NB4 (cell line): ENCODE data around the gene SERPINA4.
A peak's percentile ranks its signal among the peaks of the same experiment; 100 is the strongest.

ENCODE experiments used
- DNase-seq: peaks from one replicate; pipeline ENCODE4 v3.0.0; 2010; ENCODE audit warnings: low read depth
- H3K4me3 ChIP-seq: one replicate; pipeline ENCODE4 v1.5.1; 2011; ENCODE audit warnings: mild to moderate bottlenecking, low read depth, low read length, moderate library complexity
- MYC ChIP-seq: IDR thresholded peaks from 2 replicates; pipeline ENCODE4 v1.6.1; 2011; ENCODE audit warnings: low read depth, low read length
- POLR2A ChIP-seq: IDR thresholded peaks from 2 replicates; pipeline ENCODE4 v1.6.1; 2011; ENCODE audit warnings: mild to moderate bottlenecking; ENCODE audit not compliant: insufficient read length; ENCODE audit errors: extremely low read depth
- TF ChIP-seq, protein P1 (sequence below): IDR thresholded peaks from one replicate; pipeline ENCODE4 v1.5.1; 2012; ENCODE audit warnings: low read depth, low read length
- TF ChIP-seq, protein P2 (sequence below): IDR thresholded peaks from 2 replicates; pipeline ENCODE4 v1.6.1; 2011; ENCODE audit warnings: low read depth, low read length

SERPINA4 gene

DNA sequence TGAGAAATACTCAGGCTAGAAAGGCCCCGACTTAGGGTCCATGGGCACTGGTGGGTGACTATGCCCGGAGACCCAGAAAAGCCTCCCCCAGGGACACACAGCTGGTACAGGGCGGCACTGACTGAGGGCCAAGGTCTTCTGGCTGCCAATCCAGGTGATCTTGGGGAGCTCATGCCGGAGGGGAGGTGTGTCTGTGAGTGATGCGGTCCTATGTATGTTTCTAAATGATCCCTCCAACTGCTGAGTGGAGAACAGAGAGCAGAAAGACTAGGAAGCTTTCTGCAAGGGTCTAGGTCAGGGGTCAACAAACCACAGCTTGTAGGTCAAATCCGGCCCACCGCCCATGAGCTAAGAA, 391 bp downstream of the SERPINA4 start:
- TF ChIP-seq, protein P1, sequence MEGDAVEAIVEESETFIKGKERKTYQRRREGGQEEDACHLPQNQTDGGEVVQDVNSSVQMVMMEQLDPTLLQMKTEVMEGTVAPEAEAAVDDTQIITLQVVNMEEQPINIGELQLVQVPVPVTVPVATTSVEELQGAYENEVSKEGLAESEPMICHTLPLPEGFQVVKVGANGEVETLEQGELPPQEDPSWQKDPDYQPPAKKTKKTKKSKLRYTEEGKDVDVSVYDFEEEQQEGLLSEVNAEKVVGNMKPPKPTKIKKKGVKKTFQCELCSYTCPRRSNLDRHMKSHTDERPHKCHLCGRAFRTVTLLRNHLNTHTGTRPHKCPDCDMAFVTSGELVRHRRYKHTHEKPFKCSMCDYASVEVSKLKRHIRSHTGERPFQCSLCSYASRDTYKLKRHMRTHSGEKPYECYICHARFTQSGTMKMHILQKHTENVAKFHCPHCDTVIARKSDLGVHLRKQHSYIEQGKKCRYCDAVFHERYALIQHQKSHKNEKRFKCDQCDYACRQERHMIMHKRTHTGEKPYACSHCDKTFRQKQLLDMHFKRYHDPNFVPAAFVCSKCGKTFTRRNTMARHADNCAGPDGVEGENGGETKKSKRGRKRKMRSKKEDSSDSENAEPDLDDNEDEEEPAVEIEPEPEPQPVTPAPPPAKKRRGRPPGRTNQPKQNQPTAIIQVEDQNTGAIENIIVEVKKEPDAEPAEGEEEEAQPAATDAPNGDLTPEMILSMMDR = no peak
- TF ChIP-seq MYC = no peak
- TF ChIP-seq POLR2A = no peak
- TF ChIP-seq, protein P2, sequence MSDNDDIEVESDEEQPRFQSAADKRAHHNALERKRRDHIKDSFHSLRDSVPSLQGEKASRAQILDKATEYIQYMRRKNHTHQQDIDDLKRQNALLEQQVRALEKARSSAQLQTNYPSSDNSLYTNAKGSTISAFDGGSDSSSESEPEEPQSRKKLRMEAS = no peak
- no peak for DNase-seq
- H3K4me3 ChIP-seq = no peak overlapping the region

DNA sequence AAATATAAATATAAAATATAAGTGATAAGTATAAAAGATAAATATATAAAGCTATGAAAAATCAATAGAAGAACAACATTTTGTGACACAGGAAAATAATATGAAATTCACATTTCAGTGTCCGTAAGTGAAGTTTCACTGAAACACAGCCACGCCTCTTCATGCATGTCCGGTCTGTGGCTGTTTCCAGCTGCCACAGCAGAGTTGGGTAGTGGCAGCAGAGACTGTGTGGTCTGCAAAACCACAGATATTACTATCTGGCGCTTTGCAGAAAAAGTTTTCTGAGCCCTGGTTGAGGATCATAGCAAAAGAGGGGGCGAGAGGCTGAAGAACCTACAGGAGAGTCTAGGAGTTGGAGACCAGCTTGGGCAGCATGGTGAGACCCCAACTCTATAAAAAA, 780 bp downstream of the SERPINA4 start:
- TF ChIP-seq MYC = no peak
- TF ChIP-seq, protein P1 = no peak
- TF ChIP-seq POLR2A = no peak
- peak; percentile 12 for DNase-seq
- H3K4me3 ChIP-seq = no peak overlapping the region

DNA sequence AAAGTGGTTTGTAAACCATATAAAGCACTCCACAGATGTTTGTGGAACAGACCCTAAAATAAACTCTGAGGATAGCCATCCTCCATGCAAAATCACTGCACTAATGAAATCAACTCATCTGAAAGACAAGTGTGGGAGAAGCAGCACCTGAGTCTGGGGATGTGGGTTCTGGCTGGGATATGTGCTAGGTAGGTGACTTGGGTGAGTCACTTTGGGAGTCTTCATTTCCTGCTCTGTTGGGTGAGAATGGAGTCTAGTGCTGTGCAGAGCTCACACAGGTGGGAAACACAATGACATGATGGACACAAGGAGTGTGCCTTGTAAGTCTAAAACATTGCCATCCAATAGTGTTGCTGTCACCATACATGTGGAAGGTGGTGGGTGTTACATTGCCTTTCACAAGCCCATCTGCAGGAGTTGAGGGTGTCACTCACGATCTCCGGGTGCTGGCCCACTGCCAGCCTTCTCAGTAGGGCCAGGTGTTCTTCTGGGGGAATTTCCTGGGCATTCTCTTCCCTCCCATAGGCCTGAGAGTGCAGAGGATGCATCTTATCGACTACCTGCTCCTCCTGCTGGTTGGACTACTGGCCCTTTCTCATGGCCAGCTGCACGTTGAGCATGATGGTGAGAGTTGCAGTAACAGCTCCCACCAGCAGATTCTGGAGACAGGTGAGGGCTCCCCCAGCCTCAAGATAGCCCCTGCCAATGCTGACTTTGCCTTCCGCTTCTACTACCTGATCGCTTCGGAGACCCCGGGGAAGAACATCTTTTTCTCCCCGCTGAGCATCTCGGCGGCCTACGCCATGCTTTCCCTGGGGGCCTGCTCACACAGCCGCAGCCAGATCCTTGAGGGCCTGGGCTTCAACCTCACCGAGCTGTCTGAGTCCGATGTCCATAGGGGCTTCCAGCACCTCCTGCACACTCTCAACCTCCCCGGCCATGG, 2.0 kb downstream of the SERPINA4 start:
- TF ChIP-seq MYC = no peak
- TF ChIP-seq, protein P1 = no peak
- TF ChIP-seq POLR2A = no peak
- TF ChIP-seq, protein P2 = no peak
- no peak for DNase-seq
- H3K4me3 ChIP-seq = no peak overlapping the region

DNA sequence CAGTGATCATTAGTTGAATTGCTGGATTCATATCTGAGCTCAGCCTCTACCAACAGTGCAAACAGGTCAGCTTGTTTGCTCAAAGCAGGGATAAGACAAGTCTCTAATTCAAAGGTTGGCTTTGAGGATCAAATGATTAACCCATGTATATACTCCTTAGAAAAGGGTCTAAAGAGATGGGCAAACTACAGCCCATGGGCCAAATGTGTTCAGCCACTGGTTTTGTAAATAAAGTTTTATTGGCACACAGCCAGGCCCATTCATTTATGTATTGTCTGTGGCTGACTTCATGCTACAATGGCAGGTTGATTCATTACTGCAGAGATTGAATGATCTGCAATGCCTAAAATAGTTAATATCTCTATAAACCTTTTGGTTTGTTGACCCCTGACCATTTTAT, 3.1 kb downstream of the SERPINA4 start:
- DNase-seq = no peak
- no peak overlapping the region for H3K4me3 ChIP-seq
- TF ChIP-seq, protein P1 = no peak
- TF ChIP-seq POLR2A (no peak), MYC (no peak)
- TF ChIP-seq, protein P2 = no peak

DNA sequence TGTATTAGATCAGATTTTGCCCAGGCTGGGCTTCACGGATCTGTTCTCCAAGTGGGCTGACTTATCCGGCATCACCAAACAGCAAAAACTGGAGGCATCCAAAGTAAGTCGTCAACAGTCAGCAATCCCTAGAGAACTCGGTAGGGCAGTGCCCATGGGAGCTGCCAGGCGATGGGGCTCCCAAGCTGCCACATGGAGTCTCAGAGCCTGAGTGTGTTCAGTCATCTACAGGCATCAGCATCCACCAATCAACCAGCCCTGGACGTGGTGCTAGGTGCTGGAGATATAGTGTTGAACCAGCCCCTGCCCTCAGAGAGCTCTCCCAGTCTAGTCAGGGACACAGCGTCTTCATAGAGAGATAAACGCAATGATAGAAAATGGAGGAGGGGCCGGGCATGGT, 6.9 kb downstream of the SERPINA4 start:
- H3K4me3 ChIP-seq = no peak overlapping the region
- TF ChIP-seq, protein P1 = no peak
- TF ChIP-seq MYC = no peak
- no peak for TF ChIP-seq POLR2A
- TF ChIP-seq, protein P2 = no peak
- no peak for DNase-seq
